GM19438 (cell line): ENCODE data around the gene PCDHGB1.
"Not testable (repeated sequence)": the region's sequence is repeated elsewhere in the genome, so short reads cannot be mapped to it uniquely, and the experiment has no call there.

Source experiments
- ATAC-seq: cut with Tn5 transposase; IDR thresholded peaks from one replicate; pipeline ENCODE4 v1.9.1; 2021; ENCODE audit warnings: low read depth; ENCODE audit not compliant: unreplicated experiment

PCDHGB1 gene

DNA sequence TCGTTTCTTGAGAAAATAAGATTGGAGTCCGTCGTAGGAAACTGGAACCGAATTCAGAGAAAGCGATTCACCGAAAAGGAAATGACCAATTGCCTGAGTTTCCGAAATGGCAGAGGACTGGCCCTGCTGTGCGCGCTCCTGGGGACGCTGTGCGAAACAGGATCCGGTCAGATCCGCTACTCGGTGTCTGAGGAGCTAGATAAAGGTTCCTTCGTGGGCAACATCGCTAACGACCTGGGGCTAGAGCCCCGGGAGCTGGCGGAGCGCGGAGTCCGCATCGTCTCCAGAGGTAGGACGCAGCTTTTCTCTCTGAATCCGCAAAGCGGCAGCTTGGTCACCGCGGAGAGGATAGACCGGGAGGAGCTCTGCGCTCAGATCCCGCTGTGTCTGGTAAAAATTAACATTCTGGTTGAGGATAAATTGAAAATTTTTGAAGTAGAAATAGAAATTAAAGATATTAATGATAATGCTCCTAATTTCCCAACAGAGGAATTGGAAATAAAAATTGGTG, 5.9 kb upstream of the PCDHGB1 start:
- no peak for ATAC-seq

DNA sequence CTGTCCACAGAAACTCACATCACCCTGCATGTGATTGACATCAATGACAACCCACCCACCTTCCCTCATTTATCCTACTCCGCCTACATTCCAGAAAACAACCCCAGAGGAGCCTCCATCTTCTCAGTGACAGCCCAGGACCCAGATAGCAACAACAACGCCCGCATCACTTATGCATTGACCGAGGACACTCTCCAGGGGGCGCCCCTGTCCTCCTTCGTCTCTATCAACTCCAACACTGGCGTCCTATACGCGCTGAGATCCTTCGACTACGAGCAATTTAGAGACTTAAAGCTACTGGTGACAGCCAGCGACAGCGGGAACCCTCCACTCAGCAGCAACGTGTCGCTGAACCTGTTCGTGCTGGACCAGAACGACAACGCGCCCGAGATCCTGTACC, 4.6 kb upstream of the PCDHGB1 start:
- ATAC-seq: no peak

DNA sequence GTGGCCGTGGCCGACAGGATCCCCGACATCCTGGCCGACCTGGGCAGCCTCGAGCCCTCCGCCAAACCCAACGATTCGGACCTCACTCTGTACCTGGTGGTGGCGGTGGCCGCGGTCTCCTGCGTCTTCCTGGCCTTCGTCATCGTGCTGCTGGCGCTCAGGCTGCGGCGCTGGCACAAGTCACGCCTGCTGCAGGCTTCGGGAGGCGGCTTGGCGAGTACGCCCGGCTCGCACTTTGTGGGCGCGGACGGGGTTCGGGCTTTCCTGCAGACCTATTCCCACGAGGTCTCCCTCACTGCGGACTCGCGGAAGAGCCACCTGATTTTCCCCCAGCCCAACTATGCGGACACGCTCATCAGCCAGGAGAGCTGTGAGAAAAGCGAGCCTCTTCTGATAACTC, 3.9 kb upstream of the PCDHGB1 start:
- not testable (repeated sequence) for ATAC-seq

DNA sequence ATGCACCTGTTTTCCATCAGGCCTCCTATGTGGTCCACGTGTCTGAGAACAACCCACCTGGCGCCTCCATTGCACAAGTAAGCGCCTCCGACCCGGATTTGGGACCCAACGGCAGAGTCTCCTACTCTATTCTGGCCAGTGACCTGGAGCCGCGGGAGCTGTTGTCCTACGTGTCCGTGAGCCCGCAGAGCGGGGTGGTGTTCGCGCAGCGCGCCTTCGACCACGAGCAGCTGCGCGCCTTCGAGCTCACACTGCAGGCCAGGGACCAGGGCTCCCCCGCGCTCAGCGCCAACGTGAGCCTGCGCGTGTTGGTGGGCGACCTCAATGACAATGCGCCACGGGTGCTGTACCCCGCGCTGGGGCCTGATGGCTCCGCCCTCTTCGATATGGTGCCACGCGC, 1.7 kb downstream of the PCDHGB1 start:
- no peak for ATAC-seq

DNA sequence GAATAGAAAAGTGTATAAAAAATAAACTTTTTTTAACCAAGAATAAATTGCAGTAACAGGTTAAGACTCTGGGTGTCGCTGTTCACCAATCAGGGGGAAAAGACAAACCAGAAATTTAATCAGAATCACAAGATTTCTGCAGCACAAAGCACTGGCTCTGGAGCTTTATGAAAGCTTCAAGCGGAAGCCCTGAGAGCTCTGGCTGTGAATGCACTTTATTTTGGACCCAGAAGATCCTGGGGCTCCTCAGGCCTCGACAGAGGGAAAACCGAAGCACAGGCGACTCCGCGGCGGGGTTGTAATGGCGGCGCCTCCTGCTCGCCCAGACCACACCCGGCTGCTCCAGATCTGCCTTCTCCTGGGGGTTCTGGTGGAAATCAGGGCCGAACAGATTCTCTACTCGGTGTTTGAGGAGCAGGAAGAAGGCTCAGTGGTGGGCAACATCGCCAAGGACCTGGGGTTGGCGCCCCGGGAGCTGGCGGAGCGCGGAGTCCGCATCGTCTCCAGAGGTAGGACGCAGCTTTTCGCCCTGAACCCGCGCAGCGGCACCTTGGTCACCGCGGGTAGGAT, 5.1 kb downstream of the PCDHGB1 start, which contains the start of gene PCDHGA4:
Gene PCDHGA4, plus strand, starts transcription at position 122 of the 570 bp plus-strand sequence. Its CDS starts 87 bp downstream, at position 209.
- ATAC-seq: no peak

DNA sequence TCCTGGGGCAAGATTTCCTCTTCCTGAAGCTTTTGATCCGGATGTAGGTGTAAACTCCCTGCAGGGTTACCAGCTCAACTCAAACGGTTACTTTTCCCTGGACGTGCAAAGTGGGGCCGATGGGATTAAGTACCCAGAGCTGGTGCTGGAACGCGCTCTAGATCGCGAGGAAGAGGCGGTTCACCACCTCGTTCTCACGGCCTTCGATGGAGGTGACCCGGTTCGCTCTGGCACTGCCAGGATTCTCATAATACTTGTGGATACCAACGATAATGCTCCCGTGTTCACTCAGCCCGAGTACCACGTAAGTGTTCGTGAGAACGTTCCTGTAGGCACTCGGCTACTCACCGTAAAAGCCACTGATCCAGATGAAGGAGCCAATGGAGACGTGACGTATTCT, 5.7 kb downstream of the PCDHGB1 start:
- ATAC-seq: no peak

DNA sequence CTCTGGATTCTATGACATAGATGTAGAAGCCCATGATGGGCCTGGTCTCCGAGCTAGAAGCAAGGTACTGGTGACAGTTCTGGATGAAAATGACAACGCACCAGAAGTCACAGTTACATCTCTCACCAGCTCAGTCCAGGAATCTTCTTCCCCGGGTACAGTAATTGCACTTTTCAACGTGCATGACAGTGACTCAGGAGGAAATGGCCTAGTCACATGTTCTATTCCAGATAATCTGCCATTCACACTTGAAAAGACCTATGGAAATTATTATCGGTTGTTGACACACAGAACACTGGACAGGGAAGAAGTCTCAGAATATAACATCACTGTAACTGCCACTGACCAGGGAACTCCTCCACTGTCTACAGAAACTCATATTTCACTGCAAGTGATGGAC, 6.2 kb downstream of the PCDHGB1 start:
- ATAC-seq: no peak

DNA sequence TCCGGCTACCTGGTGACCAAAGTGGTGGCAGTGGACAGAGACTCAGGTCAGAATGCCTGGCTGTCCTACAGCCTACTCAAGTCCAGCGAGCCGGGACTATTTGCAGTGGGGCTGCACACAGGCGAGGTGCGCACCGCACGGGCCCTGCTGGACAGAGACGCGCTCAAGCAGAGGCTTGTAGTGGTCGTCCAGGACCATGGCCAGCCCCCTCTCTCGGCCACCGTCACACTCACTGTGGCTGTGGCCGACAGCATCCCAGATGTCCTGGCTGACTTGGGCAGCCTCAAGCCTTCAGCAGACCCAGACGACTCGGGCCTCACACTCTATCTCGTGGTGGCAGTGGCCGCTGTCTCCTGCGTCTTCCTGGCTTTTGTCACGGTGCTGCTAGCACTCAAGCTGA, 7.1 kb downstream of the PCDHGB1 start:
- no peak for ATAC-seq

DNA sequence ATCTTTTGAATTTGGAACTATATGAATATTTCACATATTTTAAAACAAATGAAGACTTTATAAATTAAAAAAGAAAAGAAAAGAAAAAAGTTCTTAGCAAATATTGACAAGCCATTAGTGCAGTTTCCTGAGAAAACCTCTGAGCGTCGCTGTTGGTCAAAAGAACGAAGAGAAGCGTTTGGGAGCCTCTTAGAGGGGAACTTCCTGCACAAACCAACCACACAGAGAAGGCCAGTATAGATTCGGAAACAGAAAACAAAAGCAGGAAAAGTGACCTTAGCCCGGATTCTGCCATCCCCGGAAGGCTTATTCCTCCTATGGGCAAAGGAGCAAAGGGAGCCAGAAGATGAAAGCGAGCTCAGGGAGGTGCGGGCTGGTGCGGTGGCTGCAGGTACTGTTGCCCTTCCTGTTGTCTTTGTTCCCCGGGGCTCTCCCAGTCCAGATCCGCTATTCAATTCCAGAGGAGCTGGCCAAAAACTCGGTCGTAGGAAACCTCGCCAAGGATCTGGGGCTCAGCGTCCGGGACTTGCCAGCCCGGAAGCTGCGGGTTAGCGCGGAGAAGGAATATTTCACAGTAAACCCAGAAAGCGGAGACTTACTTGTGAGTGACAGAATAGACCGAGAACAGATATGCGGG, 10.0 kb downstream of the PCDHGB1 start, which contains the start of gene PCDHGB2:
Gene PCDHGB2, plus strand, starts transcription at position 205 of the 637 bp plus-strand sequence. Its CDS starts 142 bp downstream, at position 347.
- ATAC-seq: no peak

DNA sequence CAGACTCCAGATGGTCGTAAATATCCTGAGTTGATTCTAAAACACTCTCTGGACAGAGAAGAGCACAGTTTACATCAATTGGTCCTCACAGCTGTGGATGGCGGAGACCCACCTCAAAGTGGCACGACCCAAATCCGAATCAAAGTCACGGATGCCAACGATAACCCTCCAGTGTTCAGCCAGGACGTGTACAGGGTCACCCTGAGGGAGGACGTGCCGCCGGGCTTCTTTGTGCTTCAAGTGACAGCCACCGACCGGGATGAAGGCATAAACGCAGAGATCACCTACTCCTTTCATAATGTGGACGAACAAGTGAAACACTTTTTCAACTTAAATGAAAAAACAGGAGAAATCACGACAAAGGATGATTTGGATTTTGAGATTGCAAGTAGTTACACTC, 10.8 kb downstream of the PCDHGB1 start:
- no peak for ATAC-seq

DNA sequence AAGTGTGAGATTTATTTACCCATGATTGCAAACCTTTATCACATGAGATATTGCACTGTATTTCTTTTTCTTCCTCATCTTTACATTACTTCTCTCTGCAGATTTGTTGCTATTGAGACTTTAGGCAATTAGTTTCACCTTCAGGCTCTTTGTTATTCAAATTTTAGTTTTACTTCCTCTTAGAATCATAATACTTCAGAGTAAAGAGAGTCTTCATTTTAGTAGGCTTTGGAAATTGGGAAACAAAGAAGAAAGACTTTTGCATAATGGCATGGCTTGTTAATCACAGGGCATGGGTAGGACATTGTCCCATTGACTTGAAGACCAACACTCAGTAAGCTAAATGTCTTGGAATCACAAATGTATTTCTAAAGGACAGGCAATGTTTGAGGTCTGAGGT, 12.8 kb downstream of the PCDHGB1 start:
- no peak for ATAC-seq

DNA sequence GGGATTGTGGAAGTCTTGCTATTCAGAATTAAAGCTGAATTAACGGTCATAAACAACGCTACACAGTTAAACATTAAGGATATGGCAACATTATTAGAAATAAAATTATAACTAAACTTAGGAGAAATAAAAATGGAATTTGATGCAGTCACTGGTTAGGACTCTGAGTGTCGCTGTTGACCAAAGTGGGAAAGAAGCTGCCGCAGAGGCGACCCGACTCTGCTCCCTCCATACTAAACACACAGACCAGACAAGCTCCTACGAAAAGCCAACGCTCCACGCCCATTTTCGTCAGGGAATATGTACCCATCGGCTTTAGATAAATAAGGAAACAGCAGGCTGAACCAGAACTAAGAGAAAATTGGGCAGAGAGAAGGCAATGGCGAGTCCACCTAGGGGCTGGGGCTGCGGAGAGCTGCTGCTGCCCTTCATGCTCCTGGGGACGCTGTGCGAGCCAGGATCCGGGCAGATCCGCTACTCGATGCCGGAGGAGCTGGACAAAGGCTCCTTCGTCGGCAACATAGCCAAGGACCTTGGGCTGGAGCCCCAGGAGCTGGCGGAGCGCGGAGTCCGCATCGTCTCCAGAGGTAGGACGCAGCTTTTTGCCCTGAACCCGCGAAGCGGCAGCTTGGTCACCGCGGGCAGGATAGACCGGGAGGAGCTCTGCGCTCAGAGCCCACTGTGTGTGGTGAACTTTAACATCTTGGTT, 14.2 kb downstream of the PCDHGB1 start, which contains the start of gene PCDHGA5:
Gene PCDHGA5, plus strand, starts transcription at position 211 of the 709 bp plus-strand sequence. Its CDS starts 169 bp downstream, at position 380.
- no peak for ATAC-seq

DNA sequence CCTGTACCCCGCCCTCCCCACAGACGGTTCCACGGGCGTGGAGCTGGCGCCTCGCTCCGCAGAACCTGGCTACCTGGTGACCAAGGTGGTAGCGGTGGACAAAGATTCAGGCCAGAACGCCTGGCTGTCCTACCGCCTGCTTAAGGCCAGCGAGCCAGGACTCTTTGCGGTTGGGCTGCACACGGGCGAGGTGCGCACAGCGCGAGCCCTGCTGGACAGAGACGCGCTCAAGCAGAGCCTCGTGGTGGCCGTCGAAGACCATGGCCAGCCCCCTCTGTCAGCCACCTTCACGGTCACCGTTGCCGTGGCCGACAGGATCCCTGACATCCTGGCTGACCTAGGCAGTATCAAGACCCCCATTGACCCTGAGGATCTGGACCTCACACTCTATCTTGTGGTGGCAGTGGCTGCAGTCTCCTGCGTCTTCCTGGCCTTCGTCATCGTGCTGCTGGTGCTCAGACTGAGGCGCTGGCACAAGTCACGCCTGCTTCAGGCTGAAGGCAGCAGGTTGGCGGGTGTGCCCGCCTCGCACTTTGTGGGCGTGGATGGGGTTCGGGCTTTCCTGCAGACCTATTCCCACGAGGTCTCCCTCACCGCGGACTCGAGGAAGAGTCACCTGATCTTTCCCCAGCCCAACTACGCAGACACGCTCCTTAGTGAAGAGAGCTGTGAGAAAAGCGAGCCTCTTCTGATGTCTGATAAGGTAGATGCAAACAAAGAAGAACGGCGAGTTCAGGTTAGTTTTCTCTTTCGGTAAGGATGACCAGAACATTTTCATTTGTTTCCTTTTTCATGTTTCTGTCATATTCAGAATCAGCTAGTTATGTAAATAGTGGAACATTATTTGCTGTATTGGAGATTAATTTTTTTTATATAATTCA, 16.4 kb downstream of the PCDHGB1 start:
- ATAC-seq: no peak

DNA sequence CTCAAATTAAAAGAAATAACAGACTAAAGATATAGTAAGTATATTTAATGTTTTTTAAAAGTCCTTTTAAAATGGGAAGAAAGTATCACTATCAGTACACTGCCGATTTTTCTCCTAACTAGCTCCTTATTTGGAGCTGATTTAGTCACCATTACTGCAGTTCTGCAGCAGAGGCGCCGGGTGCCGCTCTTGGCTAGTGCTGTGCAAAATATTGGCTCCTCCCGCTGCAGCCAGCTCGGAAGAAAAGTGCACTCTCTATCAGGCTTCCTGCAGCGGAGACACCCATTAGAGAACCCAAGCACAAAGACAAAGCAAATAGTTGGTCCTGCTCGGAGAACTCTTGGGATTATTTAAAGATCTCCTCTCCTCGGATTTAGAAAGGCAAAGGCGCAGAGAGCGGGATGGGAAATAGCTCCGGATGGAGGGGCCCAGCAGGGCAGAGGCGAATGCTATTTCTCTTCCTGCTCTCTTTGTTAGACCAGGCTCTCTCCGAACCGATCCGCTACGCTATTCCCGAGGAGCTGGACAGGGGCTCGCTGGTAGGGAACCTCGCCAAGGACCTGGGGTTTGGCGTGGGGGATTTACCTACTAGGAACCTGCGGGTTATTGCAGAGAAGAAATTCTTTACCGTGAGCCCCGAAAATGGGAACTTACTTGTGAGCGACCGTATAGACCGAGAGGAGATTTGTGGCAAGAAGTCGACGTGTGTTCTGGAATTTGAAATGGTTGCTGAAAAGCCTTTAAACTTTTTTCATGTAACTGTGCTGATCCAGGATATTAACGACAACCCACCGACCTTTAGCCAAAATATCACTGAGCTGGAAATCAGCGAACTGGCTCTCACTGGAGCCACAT, 20.3 kb downstream of the PCDHGB1 start, which contains the start of gene PCDHGB3:
Gene PCDHGB3, plus strand, starts transcription at position 249 of the 855 bp plus-strand sequence. Its CDS starts 153 bp downstream, at position 402.
- peak; percentile 99 for ATAC-seq

DNA sequence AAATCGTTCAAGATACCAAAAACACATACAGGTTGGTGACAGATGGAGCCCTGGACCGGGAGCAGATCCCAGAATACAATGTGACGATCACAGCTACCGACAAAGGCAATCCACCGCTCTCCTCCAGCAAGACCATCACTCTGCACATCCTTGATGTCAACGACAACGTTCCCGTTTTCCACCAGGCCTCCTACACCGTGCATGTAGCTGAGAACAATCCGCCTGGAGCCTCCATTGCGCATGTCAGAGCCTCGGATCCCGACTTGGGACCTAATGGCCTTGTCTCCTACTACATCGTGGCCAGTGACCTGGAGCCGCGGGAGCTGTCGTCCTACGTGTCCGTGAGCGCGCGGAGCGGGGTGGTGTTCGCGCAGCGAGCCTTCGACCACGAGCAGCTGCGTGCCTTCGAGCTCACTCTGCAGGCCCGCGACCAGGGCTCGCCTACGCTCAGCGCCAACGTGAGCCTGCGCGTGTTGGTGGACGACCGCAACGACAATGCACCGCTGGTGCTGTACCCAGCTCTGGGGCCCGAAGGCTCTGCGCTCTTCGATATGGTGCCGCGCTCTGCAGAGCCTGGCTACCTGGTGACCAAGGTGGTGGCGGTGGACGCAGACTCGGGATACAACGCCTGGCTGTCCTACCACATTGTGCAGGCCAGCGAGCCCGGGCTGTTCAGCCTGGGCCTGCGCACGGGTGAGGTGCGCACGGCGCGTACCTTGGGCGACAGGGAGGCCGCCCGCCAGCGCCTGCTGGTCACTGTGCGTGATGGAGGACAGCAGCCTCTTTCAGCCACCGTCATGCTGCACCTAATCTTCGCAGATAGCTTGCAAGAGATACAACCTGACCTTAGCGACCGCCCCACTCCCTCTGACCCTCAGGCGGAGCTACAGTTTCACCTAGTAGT, 21.9 kb downstream of the PCDHGB1 start:
- ATAC-seq: no peak

DNA sequence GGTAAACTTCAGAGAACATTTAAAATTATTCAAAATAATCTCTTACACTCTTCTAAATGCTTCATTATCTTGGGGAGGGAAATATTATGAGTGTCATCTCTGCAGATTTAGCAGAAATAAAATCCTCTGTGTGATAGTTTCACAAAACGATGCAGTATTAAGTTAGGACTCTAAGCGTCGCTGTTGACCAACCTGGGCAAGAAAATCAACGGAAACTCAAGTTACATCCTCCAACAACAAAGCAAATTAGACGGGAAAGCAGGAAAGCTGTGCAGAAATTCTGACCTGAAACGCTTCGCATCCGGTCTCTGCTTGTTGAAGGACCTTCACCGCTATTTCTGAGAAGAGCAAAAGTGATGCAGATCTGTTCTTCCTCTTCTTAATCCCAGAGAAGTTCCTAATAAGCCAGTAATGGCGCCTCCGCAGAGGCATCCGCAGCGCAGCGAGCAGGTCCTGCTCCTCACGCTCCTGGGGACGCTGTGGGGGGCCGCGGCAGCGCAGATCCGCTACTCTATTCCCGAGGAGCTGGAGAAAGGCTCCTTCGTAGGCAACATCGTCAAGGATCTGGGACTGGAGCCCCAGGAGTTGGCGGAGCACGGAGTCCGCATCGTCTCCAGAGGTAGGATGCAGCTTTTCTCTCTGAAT, 23.9 kb downstream of the PCDHGB1 start, which contains the start of gene PCDHGA6:
Gene PCDHGA6, plus strand, starts transcription at position 219 of the 645 bp plus-strand sequence. Its CDS starts 193 bp downstream, at position 412.
- ATAC-seq: no peak

DNA sequence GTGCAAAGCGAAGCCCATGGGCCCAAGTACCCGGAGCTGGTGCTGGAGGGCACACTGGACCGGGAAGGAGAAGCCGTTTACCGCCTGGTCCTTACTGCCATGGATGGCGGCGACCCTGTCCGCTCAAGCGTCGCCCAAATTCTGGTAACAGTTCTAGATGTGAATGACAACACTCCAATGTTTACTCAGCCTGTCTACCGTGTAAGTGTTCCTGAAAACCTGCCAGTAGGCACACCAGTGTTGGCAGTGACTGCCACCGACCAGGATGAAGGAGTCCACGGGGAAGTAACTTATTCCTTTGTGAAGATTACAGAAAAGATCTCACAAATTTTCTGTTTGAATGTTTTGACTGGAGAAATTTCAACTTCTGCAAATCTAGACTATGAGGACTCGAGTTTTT, 24.7 kb downstream of the PCDHGB1 start:
- ATAC-seq: no peak
